ENCODE results near the gene ATXN1.
A peak's percentile ranks its signal among the peaks of the same experiment; 100 is the strongest.

The ATXN1 gene

GRCh38 chr6:16320533-16321340 lies 440.5 kb downstream of the ATXN1 start:
- Mint-ChIP-seq H3K4me1 (peaks cover 43% of the 10 kb centered on the region), H3K4me3 (no peak overlapping the region), H3K9me3 (peaks cover 1% of the 10 kb centered on the region), H3K36me3 (ENCODE audit: low read depth) (peaks cover 3% of the 10 kb centered on the region), H3K27me3 (ENCODE audit: low read depth, poor library complexity) (peaks cover 12% of the 10 kb centered on the region), H3K27ac (peak overlapping the region; percentile 41)
- no peak for DNase-seq
- no peak for TF ChIP-seq CTCF (IDR thresholded peaks at IDR 0.05)

- Mint-ChIP-seq H3K36me3 (ENCODE audit: low read depth) (no peaks in the 10 kb centered on the region), H3K4me1 (peaks cover 43% of the 10 kb centered on the region), H3K27ac (peak overlapping the region; percentile 41), H3K27me3 (ENCODE audit: low read depth, poor library complexity) (peaks cover 10% of the 10 kb centered on the region), H3K4me3 (no peak overlapping the region), H3K9me3 (no peaks in the 10 kb centered on the region)
- DNase-seq, result no peak
- TF ChIP-seq CTCF (IDR thresholded peaks at IDR 0.05), result no peak
Measured at GRCh38 chr6:16319813-16320532, 441.3 kb downstream of the ATXN1 start.

GRCh38 chr6:16318953-16319720 lies 442.1 kb downstream of the ATXN1 start:
- H3K27me3 Mint-ChIP-seq (ENCODE audit: low read depth, poor library complexity), result peaks cover 6% of the 10 kb centered on the region
- H3K36me3 Mint-ChIP-seq (ENCODE audit: low read depth), result no peaks in the 10 kb centered on the region
- H3K4me3 Mint-ChIP-seq, result no peak overlapping the region
- no peak for TF ChIP-seq CTCF (IDR thresholded peaks at IDR 0.05)
- DNase-seq, result no peak
- no peaks in the 10 kb centered on the region for H3K9me3 Mint-ChIP-seq
- no peak overlapping the region for H3K27ac Mint-ChIP-seq
- H3K4me1 Mint-ChIP-seq, result peaks cover 37% of the 10 kb centered on the region

GRCh38 chr6:16318538-16318937 lies 442.7 kb downstream of the ATXN1 start:
- H3K36me3 Mint-ChIP-seq (ENCODE audit: low read depth), result no peaks in the 10 kb centered on the region
- no peak for TF ChIP-seq CTCF (IDR thresholded peaks at IDR 0.05)
- peaks cover 33% of the 10 kb centered on the region for H3K4me1 Mint-ChIP-seq
- no peak for DNase-seq
- H3K4me3 Mint-ChIP-seq, result no peak overlapping the region
- no peak overlapping the region for H3K27ac Mint-ChIP-seq
- H3K27me3 Mint-ChIP-seq (ENCODE audit: low read depth, poor library complexity), result peaks cover 6% of the 10 kb centered on the region
- no peaks in the 10 kb centered on the region for H3K9me3 Mint-ChIP-seq

- peak; percentile 30 for DNase-seq
- Mint-ChIP-seq H3K4me1 (peaks cover 17% of the 10 kb centered on the region), H3K9me3 (no peaks in the 10 kb centered on the region), H3K4me3 (no peak overlapping the region), H3K27me3 (ENCODE audit: low read depth, poor library complexity) (peaks cover 4% of the 10 kb centered on the region), H3K27ac (no peak overlapping the region), H3K36me3 (ENCODE audit: low read depth) (no peaks in the 10 kb centered on the region)
- peak; percentile 90 for TF ChIP-seq CTCF (IDR thresholded peaks at IDR 0.05)
Measured at GRCh38 chr6:16316741-16317251, 444.5 kb downstream of the ATXN1 start.
